GM12872 (cell line): ENCODE measurements around the gene MAP3K14.

ENCODE experiments used
- TF ChIP-seq, protein P1 (sequence below): IDR thresholded peaks from 3 replicates; pipeline ENCODE4 v1.5.1; 2011; ENCODE audit warnings: low read depth, mild to moderate bottlenecking, low read length, moderate library complexity; ENCODE audit not compliant: insufficient read depth

MAP3K14 gene

DNA sequence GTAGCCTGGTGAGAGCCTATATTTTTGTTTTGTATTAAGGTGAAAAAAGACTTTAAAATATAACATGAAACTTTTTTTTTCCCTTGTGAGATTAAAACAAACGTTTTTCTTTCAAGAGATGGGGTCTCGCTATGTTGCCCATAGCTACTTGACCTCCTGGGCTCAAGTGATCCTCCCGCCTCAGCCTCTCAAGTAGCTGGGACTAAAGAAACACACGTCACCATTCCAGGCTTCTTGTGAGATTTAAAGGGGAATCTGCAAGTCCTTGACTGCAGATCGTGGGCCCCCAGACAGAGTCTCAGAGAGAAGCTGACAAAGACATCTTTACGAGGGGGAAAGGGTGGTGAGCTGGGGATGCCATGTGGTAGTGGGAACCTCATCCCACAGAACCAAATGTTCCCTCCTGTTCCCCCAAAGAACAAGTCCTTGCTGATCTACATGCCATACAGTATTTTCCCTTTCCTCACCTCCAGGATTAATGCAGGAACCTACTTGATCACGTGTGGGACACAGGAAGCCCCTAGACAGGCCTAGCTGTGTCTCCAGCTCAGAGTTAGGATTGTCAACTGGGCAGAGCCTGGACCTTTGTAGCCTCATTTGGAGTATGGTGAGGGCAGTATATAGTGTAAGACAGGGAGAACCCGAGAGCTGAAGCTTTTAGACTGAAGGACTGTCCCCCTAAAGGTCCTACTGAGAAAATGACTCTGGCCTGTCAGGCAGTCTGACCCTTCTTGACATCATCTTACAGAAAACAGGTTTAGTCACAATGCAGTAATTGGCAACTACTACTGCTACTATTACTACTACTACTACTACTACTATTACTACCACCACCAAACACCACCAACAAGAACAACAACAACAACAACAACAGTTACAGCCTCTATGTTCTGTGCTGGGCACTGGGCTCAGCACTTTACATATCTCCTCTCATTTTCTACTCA lies 4.1 kb downstream of the MAP3K14 start:
- TF ChIP-seq, protein P1, sequence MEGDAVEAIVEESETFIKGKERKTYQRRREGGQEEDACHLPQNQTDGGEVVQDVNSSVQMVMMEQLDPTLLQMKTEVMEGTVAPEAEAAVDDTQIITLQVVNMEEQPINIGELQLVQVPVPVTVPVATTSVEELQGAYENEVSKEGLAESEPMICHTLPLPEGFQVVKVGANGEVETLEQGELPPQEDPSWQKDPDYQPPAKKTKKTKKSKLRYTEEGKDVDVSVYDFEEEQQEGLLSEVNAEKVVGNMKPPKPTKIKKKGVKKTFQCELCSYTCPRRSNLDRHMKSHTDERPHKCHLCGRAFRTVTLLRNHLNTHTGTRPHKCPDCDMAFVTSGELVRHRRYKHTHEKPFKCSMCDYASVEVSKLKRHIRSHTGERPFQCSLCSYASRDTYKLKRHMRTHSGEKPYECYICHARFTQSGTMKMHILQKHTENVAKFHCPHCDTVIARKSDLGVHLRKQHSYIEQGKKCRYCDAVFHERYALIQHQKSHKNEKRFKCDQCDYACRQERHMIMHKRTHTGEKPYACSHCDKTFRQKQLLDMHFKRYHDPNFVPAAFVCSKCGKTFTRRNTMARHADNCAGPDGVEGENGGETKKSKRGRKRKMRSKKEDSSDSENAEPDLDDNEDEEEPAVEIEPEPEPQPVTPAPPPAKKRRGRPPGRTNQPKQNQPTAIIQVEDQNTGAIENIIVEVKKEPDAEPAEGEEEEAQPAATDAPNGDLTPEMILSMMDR = no peak

DNA sequence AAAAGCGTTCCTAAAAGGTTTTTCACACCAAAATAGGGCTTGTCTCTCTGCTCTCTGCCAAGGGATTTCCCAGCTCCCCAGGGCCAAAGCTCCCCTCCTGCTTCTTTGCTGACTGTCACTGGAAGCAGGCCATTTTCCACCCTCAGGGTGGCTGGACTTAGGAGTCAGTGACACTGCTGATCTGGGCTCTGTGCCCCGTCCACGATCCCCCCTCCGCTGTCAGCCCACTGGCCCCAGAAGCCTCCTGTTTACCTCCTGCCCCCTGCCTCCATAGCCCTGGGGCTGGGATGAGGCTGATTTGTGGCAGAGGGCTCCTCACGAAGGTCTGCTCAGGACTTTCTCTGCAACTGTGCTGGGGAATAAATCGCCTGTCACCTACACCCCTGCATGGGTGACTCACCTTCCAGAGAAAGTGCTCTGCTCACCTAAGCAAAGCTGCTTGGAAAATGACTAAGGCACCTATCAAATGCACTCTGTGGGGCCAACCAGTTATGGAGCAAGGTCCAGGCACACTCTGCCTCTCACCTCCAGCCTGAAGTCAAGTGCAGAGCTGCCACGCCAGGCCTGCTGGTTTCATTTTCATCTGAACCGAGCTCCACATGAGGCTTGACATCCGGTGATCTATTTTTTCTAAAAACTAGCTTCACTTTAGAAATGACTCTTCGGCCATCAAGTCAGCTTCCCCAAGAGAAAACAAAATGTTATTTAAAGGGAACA lies 4.9 kb downstream of the MAP3K14 start:
- TF ChIP-seq, protein P1 = no peak

DNA sequence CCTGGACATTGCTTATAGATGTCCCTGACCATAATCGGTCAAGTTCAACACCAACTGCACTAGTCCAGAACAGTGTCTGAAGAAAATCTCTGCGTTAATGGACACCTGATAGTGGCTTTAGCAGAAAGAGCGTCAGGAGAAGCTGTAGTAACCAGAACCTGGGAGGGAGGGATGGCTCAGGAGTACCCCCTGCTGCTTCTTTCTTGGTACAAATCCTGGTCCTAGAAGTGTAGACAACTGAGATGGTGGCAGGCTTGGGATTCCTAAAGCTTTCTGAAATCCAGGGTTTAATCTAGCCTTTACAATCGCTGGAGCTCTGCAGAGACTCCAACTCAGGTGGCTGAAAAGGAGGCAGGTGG lies 5.4 kb downstream of the MAP3K14 start:
- TF ChIP-seq, protein P1 = no peak

DNA sequence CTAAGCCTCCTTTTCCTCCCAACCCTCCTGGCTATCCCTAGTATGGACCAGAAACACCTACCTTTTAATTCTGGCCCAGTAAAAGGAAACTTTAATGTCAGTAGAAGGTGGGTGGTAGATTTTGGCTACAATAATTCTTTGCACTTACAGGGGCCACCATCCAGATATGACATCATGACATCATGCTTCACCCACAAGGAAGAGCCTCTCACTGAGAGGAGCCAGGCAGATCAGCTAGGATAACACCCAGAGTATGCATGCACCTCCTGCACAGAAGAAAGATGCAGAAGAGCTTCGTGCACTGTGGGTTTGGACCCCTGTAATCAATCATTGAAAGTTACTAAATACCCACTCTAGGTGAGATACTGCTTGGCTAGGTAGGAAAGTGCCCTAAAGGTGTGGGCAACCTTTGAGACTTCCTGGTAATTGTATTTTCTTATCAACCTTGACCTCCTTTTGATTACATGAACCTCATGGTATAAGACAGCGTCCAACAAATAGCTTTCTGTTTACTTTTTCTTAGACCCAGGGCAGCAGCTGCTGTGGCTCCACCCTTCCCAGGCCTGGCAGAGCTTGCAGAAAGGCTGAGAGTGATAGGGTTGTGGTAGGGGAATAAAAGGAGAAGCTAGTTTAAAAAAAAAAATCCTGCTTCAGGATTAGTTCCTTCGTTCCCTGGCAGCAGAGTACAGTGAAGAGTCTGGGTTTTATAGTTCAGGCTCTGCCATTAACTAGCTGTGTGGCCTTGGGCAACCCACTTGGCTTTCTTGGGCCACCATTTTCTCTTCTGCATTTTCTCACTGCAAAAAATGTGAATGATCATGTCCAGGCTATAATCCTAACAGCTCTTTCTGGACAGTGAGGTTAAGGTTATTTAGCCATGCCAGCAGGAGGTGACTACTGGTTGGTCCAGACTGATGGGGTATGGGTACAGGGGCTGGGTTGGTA lies 6.2 kb downstream of the MAP3K14 start:
- TF ChIP-seq, protein P1 = no peak

DNA sequence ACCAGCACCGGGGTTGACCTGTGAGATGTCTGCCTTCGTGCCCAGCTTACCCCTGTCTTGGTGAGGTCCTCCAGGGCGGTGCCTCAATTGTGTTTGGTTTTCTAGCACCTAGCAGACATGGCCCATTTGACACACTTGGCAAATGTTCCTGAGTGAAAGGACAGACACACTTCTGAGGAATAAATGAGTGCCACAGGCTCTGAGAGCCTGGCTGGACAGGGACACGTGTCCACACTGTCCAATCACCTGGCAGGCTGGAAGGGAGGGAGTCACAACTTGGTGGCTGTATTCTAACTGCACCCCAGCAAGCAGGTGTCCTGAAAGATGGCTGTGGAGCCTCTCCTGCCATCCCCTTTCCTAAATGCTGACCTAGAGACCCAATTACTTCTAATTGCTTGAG lies 7.4 kb downstream of the MAP3K14 start:
- TF ChIP-seq, protein P1 = no peak

DNA sequence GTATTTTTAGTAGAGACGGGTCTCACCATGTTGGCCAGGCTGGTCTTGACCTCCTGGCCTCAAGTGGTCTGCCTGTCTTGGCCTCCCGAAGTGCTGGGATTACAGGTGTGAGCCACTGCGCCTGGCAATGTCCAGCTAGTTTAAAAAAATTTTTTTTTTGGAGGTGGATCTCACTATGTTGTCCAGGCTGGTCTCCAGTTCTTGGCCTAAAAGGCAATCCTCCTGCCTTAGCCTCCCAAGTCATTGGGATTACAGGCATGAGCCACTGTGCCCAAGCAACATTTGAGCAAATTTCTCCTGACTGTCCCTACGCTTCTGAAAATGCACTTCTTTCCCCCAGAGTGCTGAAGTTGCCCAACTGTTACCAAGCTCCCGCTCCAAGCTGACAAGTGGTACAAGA lies 8.0 kb downstream of the MAP3K14 start:
- TF ChIP-seq, protein P1 = no peak

DNA sequence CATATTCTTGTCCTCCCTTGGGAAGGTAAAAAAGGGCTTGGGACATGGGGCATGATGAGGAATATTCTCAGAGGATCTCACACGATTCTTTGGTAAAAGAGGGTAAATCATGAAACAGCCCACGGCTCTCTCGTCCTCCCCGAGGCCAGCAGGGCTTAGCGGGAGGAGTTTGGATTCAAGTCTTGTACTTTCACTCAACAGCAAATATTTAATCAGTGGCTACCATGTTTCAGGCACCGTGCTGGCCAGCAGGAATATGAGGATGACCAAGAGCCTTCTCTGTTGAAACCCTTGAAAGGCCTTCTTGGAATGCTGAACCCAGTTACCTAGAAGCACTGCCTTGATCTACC lies 8.8 kb downstream of the MAP3K14 start:
- TF ChIP-seq, protein P1 = no peak
